GM13977 (cell line): ENCODE data around the gene MX2.
A peak's percentile ranks its signal among the peaks of the same experiment; 100 is the strongest.
"Not testable (repeated sequence)": the region's sequence is repeated elsewhere in the genome, so short reads cannot be mapped to it uniquely, and the experiment has no call there.

ENCODE experiments used
- DNase-seq: peaks from one replicate; pipeline ENCODE4 v3.0.0; 2012; ENCODE audit warnings: low spot score
- CTCF ChIP-seq: IDR thresholded peaks from 2 replicates; pipeline ENCODE4 v1.5.1; 2012; ENCODE audit warnings: mild to moderate bottlenecking, control low read depth; ENCODE audit not compliant: insufficient read depth; ENCODE audit errors: extremely low read depth, missing control alignments
- in situ Hi-C: fragments of 300-500 bp; cut with MboI; formaldehyde crosslinking; loops from one replicate; pipeline ENCODE4 v1.12.0; 2022; ENCODE audit warnings: low sequenced_read_pairs, low pct_unique_long_range_greater_than_20kb, mixed read lengths, inconsistent platforms; ENCODE audit not compliant: unreplicated experiment

The MX2 gene

GRCh38 chr21:41410361-41410760, 48.5 kb downstream of the MX2 start:
- in situ Hi-C loops = no loop called here
- DNase-seq = no peak
- TF ChIP-seq CTCF = no peak

- DNase-seq = no peak
- TF ChIP-seq CTCF = no peak
- in situ Hi-C loops = no loop called here
Measured at GRCh38 chr21:41410767-41411448, 49.1 kb downstream of the MX2 start.

DNA sequence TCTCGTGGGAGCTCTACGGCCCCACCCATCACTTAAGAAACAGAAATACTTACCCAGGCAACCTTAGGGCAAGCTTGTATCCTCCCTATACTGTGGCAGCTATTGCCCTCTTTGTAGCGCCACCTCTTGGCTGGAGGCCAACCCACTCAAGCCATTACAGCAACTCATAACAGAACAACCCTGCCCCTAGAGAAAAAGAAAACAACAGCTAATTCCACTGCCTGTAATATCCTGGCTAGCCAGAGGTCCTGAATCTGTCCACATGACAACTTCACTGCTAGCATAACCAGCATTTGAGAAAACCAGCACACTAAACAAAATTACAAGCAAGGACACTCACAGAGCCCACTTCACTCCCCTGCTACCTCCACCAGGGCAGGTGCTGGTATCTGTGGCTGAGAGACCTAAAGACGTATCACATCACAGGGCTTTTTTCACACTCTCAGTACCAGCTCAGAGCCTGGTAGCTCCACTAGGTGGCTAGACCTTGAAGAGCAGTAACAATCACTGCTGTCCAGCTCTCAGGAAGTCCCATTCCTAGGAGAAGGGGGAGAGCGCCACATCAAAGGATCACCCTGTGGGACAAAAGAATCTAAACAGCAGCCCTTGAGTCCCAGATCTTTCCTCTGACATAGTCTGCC, 49.7 kb downstream of the MX2 start:
- in situ Hi-C loops = no loop called here
- TF ChIP-seq CTCF = peak; percentile 33
- DNase-seq = no peak

- in situ Hi-C loops, DNase-seq: not testable (repeated sequence)
Measured at GRCh38 chr21:41417505-41417904, 55.7 kb downstream of the MX2 start.

GRCh38 chr21:41418393-41418792, 56.6 kb downstream of the MX2 start:
- no peak for DNase-seq
- TF ChIP-seq CTCF = no peak
- in situ Hi-C loops = no loop called here

- no peak for DNase-seq
- in situ Hi-C loops = no loop called here
- TF ChIP-seq CTCF = no peak
Measured at GRCh38 chr21:41418956-41419680, 57.3 kb downstream of the MX2 start.
